ENCODE measurements around the gene GNS.

GNS gene

DNA sequence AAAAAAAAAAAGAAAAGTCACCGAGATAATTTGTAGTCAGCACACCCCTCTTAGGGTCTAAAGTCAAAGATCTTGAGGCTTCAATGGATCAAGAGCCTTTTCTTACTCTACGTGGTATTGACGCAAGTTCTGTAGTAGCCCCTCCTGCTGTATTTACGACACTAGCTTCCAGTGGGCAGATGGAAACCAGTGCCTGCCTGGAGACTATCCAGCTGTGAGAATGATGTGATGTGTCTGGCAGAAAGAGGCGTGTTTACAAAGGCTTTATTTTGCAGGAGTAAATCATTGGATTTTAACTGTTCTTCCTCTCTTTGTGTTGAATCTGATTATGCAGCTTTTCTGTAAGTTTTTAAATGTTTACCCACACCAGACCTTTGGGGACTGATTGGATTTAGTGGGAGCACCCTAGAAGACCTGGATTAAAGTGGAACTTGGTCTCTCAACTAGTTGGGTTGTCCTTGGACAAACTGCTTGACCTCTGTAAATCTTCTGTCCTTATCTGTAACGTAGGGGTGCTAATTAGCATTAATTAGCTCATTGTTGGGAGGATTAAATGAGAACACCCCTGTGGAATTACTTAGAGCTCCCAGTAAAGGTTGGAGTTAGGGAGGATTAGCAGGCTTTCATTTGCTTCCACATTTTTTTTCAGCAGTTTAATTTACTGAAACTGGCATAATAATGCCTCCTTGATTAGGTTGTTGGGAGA is 76.5 kb downstream of the GNS start:
- H3K4me3 ChIP-seq (ENCODE audit: control insufficient read depth, low read depth, low read length): no peak overlapping the region
- DNase-seq (ENCODE audit: low read depth): peak; percentile 44
- TF ChIP-seq CTCF (IDR thresholded peaks at IDR 0.05; ENCODE audit: control insufficient read depth, insufficient read depth, low read depth, low read length, missing control alignments): no peak

DNA sequence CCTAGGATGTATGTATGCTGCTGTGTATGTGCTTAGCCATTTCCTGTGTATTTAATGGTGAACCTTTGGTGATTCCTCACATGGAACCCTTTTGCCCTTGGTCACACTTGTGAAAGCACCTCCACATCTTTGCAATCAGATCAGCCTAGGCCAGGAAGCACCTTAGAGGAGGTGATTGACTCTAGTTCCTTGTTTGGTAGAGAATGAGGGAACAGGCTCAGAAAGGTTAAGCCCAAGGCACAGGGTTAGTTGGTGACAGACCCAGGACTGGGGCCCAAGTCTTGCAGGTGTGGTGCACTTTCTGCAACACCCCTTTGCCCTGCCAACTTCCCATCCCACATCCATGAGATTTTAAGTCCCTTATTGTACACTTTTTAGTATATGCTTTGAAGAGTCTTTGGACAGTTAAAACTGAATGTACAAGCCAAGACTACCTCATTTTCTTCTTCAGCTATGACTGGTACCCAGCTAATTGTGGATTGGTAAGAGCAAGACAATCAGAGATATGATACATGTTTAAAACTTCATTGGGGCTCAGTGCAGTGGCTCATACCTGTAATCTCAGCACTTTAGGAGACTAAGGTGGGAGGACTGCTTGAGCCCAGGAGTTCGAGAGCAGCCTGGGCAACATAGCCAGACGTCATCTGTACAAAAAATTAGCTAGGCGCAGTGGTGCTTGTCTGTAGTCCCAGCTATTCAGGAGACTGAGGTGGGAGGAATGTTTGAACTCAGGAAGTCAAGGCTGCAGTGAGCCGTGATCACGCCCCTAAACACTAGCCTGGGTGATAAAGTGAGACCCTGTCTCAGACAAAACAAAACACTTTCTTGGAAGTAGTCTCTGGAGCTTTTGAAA is 77.8 kb downstream of the GNS start:
- TF ChIP-seq CTCF (IDR thresholded peaks at IDR 0.05; ENCODE audit: control insufficient read depth, insufficient read depth, low read depth, low read length, missing control alignments): no peak
- no peak overlapping the region for H3K4me3 ChIP-seq (ENCODE audit: control insufficient read depth, low read depth, low read length)
- no peak for DNase-seq (ENCODE audit: low read depth)

- DNase-seq (ENCODE audit: low read depth): no peak
- no peak overlapping the region for H3K4me3 ChIP-seq (ENCODE audit: control insufficient read depth, low read depth, low read length)
- TF ChIP-seq CTCF (IDR thresholded peaks at IDR 0.05; ENCODE audit: control insufficient read depth, insufficient read depth, low read depth, low read length, missing control alignments): no peak
Observed at GRCh38 chr12:64680235-64680634, 79.0 kb downstream of the GNS start.

GRCh38 chr12:64679487-64680001 is 79.7 kb downstream of the GNS start:
- H3K4me3 ChIP-seq (ENCODE audit: control insufficient read depth, low read depth, low read length): no peak overlapping the region
- no peak for TF ChIP-seq CTCF (IDR thresholded peaks at IDR 0.05; ENCODE audit: control insufficient read depth, insufficient read depth, low read depth, low read length, missing control alignments)
- no peak for DNase-seq (ENCODE audit: low read depth)

GRCh38 chr12:64678835-64679234 is 80.4 kb downstream of the GNS start:
- no peak overlapping the region for H3K4me3 ChIP-seq (ENCODE audit: control insufficient read depth, low read depth, low read length)
- no peak for TF ChIP-seq CTCF (IDR thresholded peaks at IDR 0.05; ENCODE audit: control insufficient read depth, insufficient read depth, low read depth, low read length, missing control alignments)
- DNase-seq (ENCODE audit: low read depth): no peak

DNA sequence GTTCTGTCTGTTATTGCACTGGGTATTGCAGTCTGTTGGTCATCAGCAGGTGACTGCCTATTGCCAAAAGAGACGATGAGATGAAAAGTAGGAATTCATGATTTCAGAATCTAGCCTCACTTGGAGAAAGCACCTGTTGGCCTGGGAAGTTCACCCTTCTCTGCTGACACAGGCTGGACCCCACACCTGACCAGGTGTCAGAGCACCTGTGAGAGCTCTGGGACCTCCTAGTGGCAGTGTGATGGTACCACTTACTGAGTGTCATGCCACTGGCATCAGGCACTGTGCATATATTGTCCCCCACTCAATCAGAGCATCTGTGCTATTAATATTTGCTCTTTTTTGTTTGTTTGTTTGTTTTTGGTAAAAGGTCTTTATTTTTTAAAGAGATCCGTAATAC is 81.0 kb downstream of the GNS start:
- no peak for DNase-seq (ENCODE audit: low read depth)
- H3K4me3 ChIP-seq (ENCODE audit: control insufficient read depth, low read depth, low read length): no peak overlapping the region
- TF ChIP-seq CTCF (IDR thresholded peaks at IDR 0.05; ENCODE audit: control insufficient read depth, insufficient read depth, low read depth, low read length, missing control alignments): no peak

Measured in AG09309 (cell line).